IPS-11a (cell line): Measurements from ENCODE around the gene MAPK10.

Experiments
- H3K4me3 ChIP-seq: one replicate; pipeline ENCODE4 v1.5.1; 2013; ENCODE audit warnings: low read depth, low read length, control low read depth

Gene MAPK10

GRCh38 chr4:85940151-85940550, 419.7 kb downstream of the MAPK10 start:
- H3K4me3 ChIP-seq = no peak overlapping the region
